ENCODE measurements around the gene KPNA3. TPM values are rescaled to one million over a fixed set of nuclear protein-coding genes. Genes with fewer than 3 reads are reported as not detected.
"Not testable (repeated sequence)": the region's sequence is repeated elsewhere in the genome, so short reads cannot be mapped to it uniquely, and the experiment has no call there.

Gene KPNA3
- total and polyA plus RNA-seq, 5 donors from 2014 or later = 24.4 to 28.3 (median 27.7) TPM

- peaks cover 0 to 3% (median 0%) of the 10 kb centered on the region in 7 donors for H3K9me3 Mint-ChIP-seq
- H3K36me3 Mint-ChIP-seq = no peaks in the 10 kb centered on the region
- no peaks in the 10 kb centered on the region for H3K27me3 Mint-ChIP-seq
- no peaks in the 10 kb centered on the region for H3K27me3 ChIP-seq (ENCODE audit: control insufficient read depth, insufficient read depth, low read length)
- no peaks in the 10 kb centered on the region for H3K9me3 ChIP-seq (ENCODE audit: control insufficient read depth in 2 of 2, low read length in 2 of 2)
- ATAC-seq (ENCODE audit: low read depth in 2 of 2) = no peak
- no peak overlapping the region for H3K4me3 ChIP-seq (ENCODE audit: low read depth, low read length)
- no peak overlapping the region for H3K27ac Mint-ChIP-seq
- no peak overlapping the region for H3K27ac ChIP-seq (ENCODE audit: insufficient read depth, low read length, poor library complexity, severe bottlenecking)
- H3K36me3 ChIP-seq (ENCODE audit: control insufficient read depth, insufficient read depth, low read length) = no peaks in the 10 kb centered on the region
- H3K4me1 ChIP-seq (ENCODE audit: control insufficient read depth, insufficient read depth, low read length, poor library complexity, severe bottlenecking) = peaks cover 15% of the 10 kb centered on the region
- H3K4me3 Mint-ChIP-seq = no peak overlapping the region
- DNase-seq = no peak
- peaks cover 41 to 69% (median 49%) of the 10 kb centered on the region in 4 donors for H3K4me1 Mint-ChIP-seq
Measured at GRCh38 chr13:49774376-49775005, 18.0 kb downstream of the KPNA3 start.

- H3K4me3 ChIP-seq (ENCODE audit: low read depth, low read length) = no peak overlapping the region
- H3K4me1 Mint-ChIP-seq = peaks cover 41 to 67% (median 53%) of the 10 kb centered on the region in 4 donors
- no peak overlapping the region for H3K27ac ChIP-seq (ENCODE audit: insufficient read depth, low read length, poor library complexity, severe bottlenecking)
- H3K9me3 ChIP-seq (ENCODE audit: control insufficient read depth in 2 of 2, low read length in 2 of 2) = no peaks in the 10 kb centered on the region
- H3K4me3 Mint-ChIP-seq = no peak overlapping the region
- no peaks in the 10 kb centered on the region for H3K27me3 ChIP-seq (ENCODE audit: control insufficient read depth, insufficient read depth, low read length)
- no peaks in the 10 kb centered on the region for H3K36me3 Mint-ChIP-seq
- H3K9me3 Mint-ChIP-seq = peaks cover 0 to 3% (median 0%) of the 10 kb centered on the region in 7 donors
- no peak overlapping the region for H3K27ac Mint-ChIP-seq
- no peak for DNase-seq
- no peak for ATAC-seq (ENCODE audit: low read depth in 2 of 2)
- no peaks in the 10 kb centered on the region for H3K36me3 ChIP-seq (ENCODE audit: control insufficient read depth, insufficient read depth, low read length)
- peaks cover 9% of the 10 kb centered on the region for H3K4me1 ChIP-seq (ENCODE audit: control insufficient read depth, insufficient read depth, low read length, poor library complexity, severe bottlenecking)
- H3K27me3 Mint-ChIP-seq = no peaks in the 10 kb centered on the region
Measured at GRCh38 chr13:49772828-49773227, 19.7 kb downstream of the KPNA3 start.

GRCh38 chr13:49761811-49762210 is 30.7 kb downstream of the KPNA3 start:
- DNase-seq; H3K27me3 Mint-ChIP-seq; H3K4me1 ChIP-seq (ENCODE audit: control insufficient read depth, insufficient read depth, low read length, poor library complexity, severe bottlenecking); H3K27me3 ChIP-seq (ENCODE audit: control insufficient read depth, insufficient read depth, low read length); H3K9me3 ChIP-seq (ENCODE audit: control insufficient read depth in 2 of 2, low read length in 2 of 2); H3K27ac Mint-ChIP-seq; H3K36me3 ChIP-seq (ENCODE audit: control insufficient read depth, insufficient read depth, low read length); H3K4me3 Mint-ChIP-seq; ATAC-seq (ENCODE audit: low read depth in 2 of 2); H3K27ac ChIP-seq (ENCODE audit: insufficient read depth, low read length, poor library complexity, severe bottlenecking); H3K4me3 ChIP-seq (ENCODE audit: low read depth, low read length): not testable (repeated sequence)
- peaks cover 0 to 11% (median 0%) of the 10 kb centered on the region in 7 donors for H3K9me3 Mint-ChIP-seq
- H3K36me3 Mint-ChIP-seq = peaks cover 28% of the 10 kb centered on the region
- H3K4me1 Mint-ChIP-seq = peaks cover 43 to 56% (median 47%) of the 10 kb centered on the region in 4 donors

- no peak for ATAC-seq (ENCODE audit: low read depth in 2 of 2)
- no peaks in the 10 kb centered on the region for H3K36me3 ChIP-seq (ENCODE audit: control insufficient read depth, insufficient read depth, low read length)
- Mint-ChIP-seq H3K36me3 (peaks cover 31% of the 10 kb centered on the region), H3K27me3 (no peaks in the 10 kb centered on the region), H3K4me3 (peak overlapping the region in 1 of 4 donors; percentile 74), H3K9me3 (peaks cover 0 to 11% (median 0%) of the 10 kb centered on the region in 7 donors), H3K27ac (peak overlapping the region in 1 of 3 donors; percentile 88), H3K4me1 (peaks cover 44 to 57% (median 54%) of the 10 kb centered on the region in 4 donors)
- no peaks in the 10 kb centered on the region for H3K27me3 ChIP-seq (ENCODE audit: control insufficient read depth, insufficient read depth, low read length)
- H3K4me1 ChIP-seq (ENCODE audit: control insufficient read depth, insufficient read depth, low read length, poor library complexity, severe bottlenecking) = peaks cover 8% of the 10 kb centered on the region
- no peaks in the 10 kb centered on the region for H3K9me3 ChIP-seq (ENCODE audit: control insufficient read depth in 2 of 2, low read length in 2 of 2)
- H3K27ac ChIP-seq (ENCODE audit: insufficient read depth, low read length, poor library complexity, severe bottlenecking) = no peak overlapping the region
- no peak for DNase-seq
- no peak overlapping the region for H3K4me3 ChIP-seq (ENCODE audit: low read depth, low read length)
Measured at GRCh38 chr13:49760558-49760957, 31.9 kb downstream of the KPNA3 start.

GRCh38 chr13:49759503-49759902 is 33.0 kb downstream of the KPNA3 start:
- Mint-ChIP-seq H3K4me1 (peaks cover 46 to 63% (median 54%) of the 10 kb centered on the region in 4 donors), H3K27ac (peak overlapping the region; percentile 55 to 88 (median 56)), H3K27me3 (no peaks in the 10 kb centered on the region), H3K4me3 (peak overlapping the region in 3 of 4 donors; percentile 34 to 74 (median 46)), H3K36me3 (peaks cover 30% of the 10 kb centered on the region), H3K9me3 (peaks cover 0 to 11% (median 0%) of the 10 kb centered on the region in 7 donors)
- H3K4me3 ChIP-seq (ENCODE audit: low read depth, low read length) = no peak overlapping the region
- ATAC-seq (ENCODE audit: low read depth in 2 of 2) = peak; percentile 34 to 50
- H3K9me3 ChIP-seq (ENCODE audit: control insufficient read depth in 2 of 2, low read length in 2 of 2) = no peaks in the 10 kb centered on the region
- peaks cover 9% of the 10 kb centered on the region for H3K4me1 ChIP-seq (ENCODE audit: control insufficient read depth, insufficient read depth, low read length, poor library complexity, severe bottlenecking)
- no peaks in the 10 kb centered on the region for H3K36me3 ChIP-seq (ENCODE audit: control insufficient read depth, insufficient read depth, low read length)
- H3K27ac ChIP-seq (ENCODE audit: insufficient read depth, low read length, poor library complexity, severe bottlenecking) = peak overlapping the region; percentile 1
- DNase-seq = peak in 2 of 3 donors; percentile 3 to 46
- H3K27me3 ChIP-seq (ENCODE audit: control insufficient read depth, insufficient read depth, low read length) = no peaks in the 10 kb centered on the region

- ATAC-seq (ENCODE audit: low read depth in 2 of 2) (no peak), DNase-seq (no peak)
- peaks cover 33% of the 10 kb centered on the region for H3K36me3 Mint-ChIP-seq
- Histone ChIP-seq H3K27ac (ENCODE audit: insufficient read depth, low read length, poor library complexity, severe bottlenecking) (no peak overlapping the region), H3K27me3 (ENCODE audit: control insufficient read depth, insufficient read depth, low read length) (no peaks in the 10 kb centered on the region), H3K9me3 (ENCODE audit: control insufficient read depth in 2 of 2, low read length in 2 of 2) (no peaks in the 10 kb centered on the region), H3K36me3 (ENCODE audit: control insufficient read depth, insufficient read depth, low read length) (no peaks in the 10 kb centered on the region), H3K4me1 (ENCODE audit: control insufficient read depth, insufficient read depth, low read length, poor library complexity, severe bottlenecking) (peaks cover 20% of the 10 kb centered on the region), H3K4me3 (ENCODE audit: low read depth, low read length) (no peak overlapping the region)
- peaks cover 0 to 9% (median 0%) of the 10 kb centered on the region in 7 donors for H3K9me3 Mint-ChIP-seq
- peaks cover 52 to 84% (median 58%) of the 10 kb centered on the region in 4 donors for H3K4me1 Mint-ChIP-seq
- H3K4me3 Mint-ChIP-seq = no peak overlapping the region
- H3K27me3 Mint-ChIP-seq = no peaks in the 10 kb centered on the region
- no peak overlapping the region for H3K27ac Mint-ChIP-seq
Measured at GRCh38 chr13:49756263-49756662, 36.2 kb downstream of the KPNA3 start.

GRCh38 chr13:49754146-49754545 is 38.3 kb downstream of the KPNA3 start:
- Histone ChIP-seq H3K4me3 (ENCODE audit: low read depth, low read length) (peak overlapping the region; percentile 10), H3K27ac (ENCODE audit: insufficient read depth, low read length, poor library complexity, severe bottlenecking) (no peak overlapping the region), H3K4me1 (ENCODE audit: control insufficient read depth, insufficient read depth, low read length, poor library complexity, severe bottlenecking) (peaks cover 12% of the 10 kb centered on the region), H3K36me3 (ENCODE audit: control insufficient read depth, insufficient read depth, low read length) (no peaks in the 10 kb centered on the region), H3K9me3 (ENCODE audit: control insufficient read depth in 2 of 2, low read length in 2 of 2) (no peaks in the 10 kb centered on the region), H3K27me3 (ENCODE audit: control insufficient read depth, insufficient read depth, low read length) (no peaks in the 10 kb centered on the region)
- Mint-ChIP-seq H3K4me3 (no peak overlapping the region), H3K27ac (peak overlapping the region in 1 of 3 donors; percentile 82), H3K36me3 (peaks cover 24% of the 10 kb centered on the region), H3K27me3 (no peaks in the 10 kb centered on the region), H3K4me1 (peaks cover 52 to 83% (median 59%) of the 10 kb centered on the region in 4 donors), H3K9me3 (no peaks in the 10 kb centered on the region)
- no peak for ATAC-seq (ENCODE audit: low read depth in 2 of 2)
- no peak for DNase-seq

- no peak for ATAC-seq (ENCODE audit: low read depth in 2 of 2)
- Mint-ChIP-seq H3K36me3 (peaks cover 20% of the 10 kb centered on the region), H3K4me3 (no peak overlapping the region), H3K9me3 (no peaks in the 10 kb centered on the region), H3K4me1 (peaks cover 27 to 45% (median 35%) of the 10 kb centered on the region in 4 donors), H3K27ac (no peak overlapping the region), H3K27me3 (no peaks in the 10 kb centered on the region)
- Histone ChIP-seq H3K9me3 (ENCODE audit: control insufficient read depth in 2 of 2, low read length in 2 of 2) (no peaks in the 10 kb centered on the region), H3K27ac (ENCODE audit: insufficient read depth, low read length, poor library complexity, severe bottlenecking) (no peak overlapping the region), H3K4me1 (ENCODE audit: control insufficient read depth, insufficient read depth, low read length, poor library complexity, severe bottlenecking) (peaks cover 12% of the 10 kb centered on the region), H3K27me3 (ENCODE audit: control insufficient read depth, insufficient read depth, low read length) (no peaks in the 10 kb centered on the region), H3K36me3 (ENCODE audit: control insufficient read depth, insufficient read depth, low read length) (peaks cover 10% of the 10 kb centered on the region), H3K4me3 (ENCODE audit: low read depth, low read length) (no peak overlapping the region)
- no peak for DNase-seq
Measured at GRCh38 chr13:49749848-49750247, 42.6 kb downstream of the KPNA3 start.
